Natural killer cell (primary cell): ENCODE data around the gene ZNF415. TPM values are rescaled to one million over a fixed set of nuclear protein-coding genes. Genes with fewer than 3 reads are reported as not detected.
A peak's percentile ranks its signal among the peaks of the same experiment; 100 is the strongest.

Experiments used
- ATAC-seq, 3 donors: fragments of 150-1000 bp in 2 of 3; fragments of 200-7000 bp in 1 of 3; cut with Tn5 transposase; 1 replicate in 1 of 3; 2 replicates in 2 of 3; pipeline ENCODE4 v1.10.0; 2021; ENCODE audit warnings: mild to moderate bottlenecking in 2 of 3, moderate library complexity in 2 of 3
- DNase-seq, 2 donors: peaks; one replicate each; pipeline versions ENCODE4 v3.0.0 to v3.0.0-alpha.2; 2013 to 2021; ENCODE audit warnings: mixed read lengths in 1 of 2
- H3K27ac ChIP-seq: one replicate; pipeline ENCODE4 v1.5.1; 2013; ENCODE audit warnings: mild to moderate bottlenecking, low read length
- H3K27me3 ChIP-seq: one replicate; pipeline ENCODE4 v1.6.1; 2013; ENCODE audit warnings: low read length; ENCODE audit not compliant: control insufficient read depth, insufficient read depth
- H3K36me3 ChIP-seq: one replicate; pipeline ENCODE4 v1.6.1; 2013; ENCODE audit warnings: low read length; ENCODE audit not compliant: control insufficient read depth, insufficient read depth
- H3K4me1 ChIP-seq: one replicate; pipeline ENCODE4 v1.6.1; 2013; ENCODE audit warnings: low read length; ENCODE audit not compliant: control insufficient read depth, insufficient read depth
- H3K4me3 ChIP-seq: one replicate; pipeline ENCODE4 v1.5.1; 2013; ENCODE audit warnings: low read length
- H3K9me3 ChIP-seq: one replicate; pipeline ENCODE4 v1.6.1; 2013; ENCODE audit warnings: low read length; ENCODE audit not compliant: control insufficient read depth, insufficient read depth
- H3K27ac Mint-ChIP-seq, 2 donors: one replicate each; pipeline ENCODE4 v1.8.0; 2022; ENCODE audit warnings: mild to moderate bottlenecking in 2 of 2, mixed read lengths in 2 of 2, moderate library complexity in 1 of 2
- H3K27me3 Mint-ChIP-seq, 2 donors: one replicate each; pipeline ENCODE4 v1.8.0; 2022; ENCODE audit warnings: low read depth in 2 of 2, mixed read lengths in 2 of 2
- H3K36me3 Mint-ChIP-seq: one replicate; pipeline ENCODE4 v1.8.0; 2022; ENCODE audit warnings: mixed read lengths
- H3K4me1 Mint-ChIP-seq, 2 donors: one replicate each; pipeline ENCODE4 v1.8.0; 2022; ENCODE audit warnings: mixed read lengths in 2 of 2
- H3K4me3 Mint-ChIP-seq: one replicate; pipeline ENCODE4 v1.8.0; 2022; ENCODE audit warnings: mild to moderate bottlenecking, moderate library complexity, mixed read lengths
- H3K9me3 Mint-ChIP-seq, 2 donors: one replicate each; pipeline ENCODE4 v1.8.0; 2022; ENCODE audit warnings: mixed read lengths in 2 of 2
- WGBS: methylation state at CpG from one replicate; pipeline ENCODE4 v1.1.7; 2013; ENCODE audit warnings: missing lambda C conversion rate; ENCODE audit not compliant: insufficient coverage; 5-methylcytosine and 5-hydroxymethylcytosine counted together
- intact Hi-C: fragments of 100-400 bp; cut with micrococcal nuclease; formaldehyde crosslinking; loops from one replicate; pipeline ENCODE4 v1.14.2; 2022
- total RNA-seq, 4 donors: library from RNA; stranded (reverse); fragments of 120-200 nt in 1 of 4; gene quantifications; one replicate each; pipeline versions ENCODE4 v1.2.3 to v1.2.4, GENCODE V29; 2013 to 2022
- TF ChIP-seq, protein P1 (sequence below): fragments of 200-600 bp; IDR thresholded peaks from one replicate; pipeline ENCODE4 v1.8.0; 2022; ENCODE audit warnings: antibody characterized with exemption

ZNF415 gene
- total RNA-seq, 3 donors from 2014 or later (not counting 1 experiment from before 2014, with no cell fraction given), result 1.3 to 3.1 (median 1.7) TPM

- Histone ChIP-seq H3K4me1 (no peaks in the 10 kb centered on the region), H3K27ac (no peak overlapping the region), H3K36me3 (peaks cover 38% of the 10 kb centered on the region), H3K9me3 (peaks cover 84% of the 10 kb centered on the region), H3K4me3 (no peak overlapping the region), H3K27me3 (no peaks in the 10 kb centered on the region)
- ATAC-seq (no peak), DNase-seq (no peak)
- TF ChIP-seq, protein P1, sequence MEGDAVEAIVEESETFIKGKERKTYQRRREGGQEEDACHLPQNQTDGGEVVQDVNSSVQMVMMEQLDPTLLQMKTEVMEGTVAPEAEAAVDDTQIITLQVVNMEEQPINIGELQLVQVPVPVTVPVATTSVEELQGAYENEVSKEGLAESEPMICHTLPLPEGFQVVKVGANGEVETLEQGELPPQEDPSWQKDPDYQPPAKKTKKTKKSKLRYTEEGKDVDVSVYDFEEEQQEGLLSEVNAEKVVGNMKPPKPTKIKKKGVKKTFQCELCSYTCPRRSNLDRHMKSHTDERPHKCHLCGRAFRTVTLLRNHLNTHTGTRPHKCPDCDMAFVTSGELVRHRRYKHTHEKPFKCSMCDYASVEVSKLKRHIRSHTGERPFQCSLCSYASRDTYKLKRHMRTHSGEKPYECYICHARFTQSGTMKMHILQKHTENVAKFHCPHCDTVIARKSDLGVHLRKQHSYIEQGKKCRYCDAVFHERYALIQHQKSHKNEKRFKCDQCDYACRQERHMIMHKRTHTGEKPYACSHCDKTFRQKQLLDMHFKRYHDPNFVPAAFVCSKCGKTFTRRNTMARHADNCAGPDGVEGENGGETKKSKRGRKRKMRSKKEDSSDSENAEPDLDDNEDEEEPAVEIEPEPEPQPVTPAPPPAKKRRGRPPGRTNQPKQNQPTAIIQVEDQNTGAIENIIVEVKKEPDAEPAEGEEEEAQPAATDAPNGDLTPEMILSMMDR, result no peak
- H3K9me3 Mint-ChIP-seq, result peaks cover 15 to 27% of the 10 kb centered on the region in 2 donors
- peaks cover 46% of the 10 kb centered on the region for H3K36me3 Mint-ChIP-seq
- H3K27ac Mint-ChIP-seq, result no peak overlapping the region
- intact Hi-C loops, result no loop called here
- H3K4me3 Mint-ChIP-seq, result no peak overlapping the region
- peaks cover 0 to 4% of the 10 kb centered on the region in 2 donors for H3K4me1 Mint-ChIP-seq
- 97% methylated on average over 4 of the region's 4 CpGs for whole genome bisulfite sequencing
- H3K27me3 Mint-ChIP-seq, result no peaks in the 10 kb centered on the region
Measured at GRCh38 chr19:53068199-53068598, 64.5 kb downstream of the ZNF415 start.

GRCh38 chr19:53057904-53058580 is 74.7 kb downstream of the ZNF415 start:
- Histone ChIP-seq H3K4me3 (no peak overlapping the region), H3K27me3 (no peaks in the 10 kb centered on the region), H3K36me3 (no peaks in the 10 kb centered on the region), H3K9me3 (peaks cover 82% of the 10 kb centered on the region), H3K4me1 (peaks cover 9% of the 10 kb centered on the region), H3K27ac (no peak overlapping the region)
- intact Hi-C loops, result no loop called here
- peaks cover 12 to 15% of the 10 kb centered on the region in 2 donors for H3K27me3 Mint-ChIP-seq
- H3K9me3 Mint-ChIP-seq, result peaks cover 7 to 24% of the 10 kb centered on the region in 2 donors
- ATAC-seq (peak in 1 of 3 donors; percentile 33), DNase-seq (no peak)
- H3K27ac Mint-ChIP-seq, result no peak overlapping the region
- H3K4me3 Mint-ChIP-seq, result no peak overlapping the region
- peaks cover 25% of the 10 kb centered on the region for H3K36me3 Mint-ChIP-seq
- H3K4me1 Mint-ChIP-seq, result peaks cover 0 to 8% of the 10 kb centered on the region in 2 donors
- TF ChIP-seq, protein P1, result no peak
- 13% methylated on average over 59 of the region's 59 CpGs for WGBS

Other genes with a start within 250 kb of the ZNF415 start
- gene ZNF320, start 235.3 kb downstream of the ZNF415 start, total RNA-seq, result 10 to 100 TPM; 10.3 to 14.0 (median 11.9) TPM
- 10 to 100 TPM in 1 of 3 donors, 1 to 10 TPM in 2; 5.1 to 13.5 (median 8.0) TPM for gene ZNF888, start 209.5 kb downstream of the ZNF415 start, total RNA-seq
- gene ZNF816, start 170.0 kb downstream of the ZNF415 start, total RNA-seq, result 10 to 100 TPM in 1 of 3 donors, 1 to 10 TPM in 2; 4.1 to 11.3 (median 7.7) TPM
- gene ERVV-1, start 119.0 kb downstream of the ZNF415 start, total RNA-seq, result not detected
- not detected for gene ERVV-2, start 88.2 kb downstream of the ZNF415 start, total RNA-seq
- 10 to 100 TPM; 43.9 to 54.9 (median 54.7) TPM for gene ZNF160, start 29.5 kb downstream of the ZNF415 start, total RNA-seq
- 1 to 10 TPM; 5.8 to 10.0 (median 9.2) TPM for gene ZNF347, start 26.1 kb upstream of the ZNF415 start, total RNA-seq
- 1 to 10 TPM; 3.4 to 5.3 (median 4.9) TPM for gene ZNF665, start 60.4 kb upstream of the ZNF415 start, total RNA-seq
- 10 to 100 TPM; 16.4 to 19.8 (median 18.4) TPM for gene ZNF677, start 122.0 kb upstream of the ZNF415 start, total RNA-seq
- not detected for gene VN1R2, start 125.4 kb upstream of the ZNF415 start, total RNA-seq
- gene VN1R4, start 134.8 kb upstream of the ZNF415 start, total RNA-seq, result not detected
- gene ZNF845, start 200.8 kb upstream of the ZNF415 start, total RNA-seq, result 10 to 100 TPM in 1 of 3 donors, 1 to 10 TPM in 2; 8.7 to 13.2 (median 9.0) TPM
- 10 to 100 TPM; 20.7 to 27.0 (median 21.8) TPM for gene ZNF525, start 232.8 kb upstream of the ZNF415 start, total RNA-seq